ENCODE results near the gene HDAC5. TPM values are rescaled to one million over a fixed set of nuclear protein-coding genes. Genes with fewer than 3 reads are reported as not detected.
A peak's percentile ranks its signal among the peaks of the same experiment; 100 is the strongest.

HDAC5 gene
- total RNA-seq, 3 donors from 2014 or later, result 66.5 to 79.3 (median 75.4) TPM

- Histone ChIP-seq H3K4me1 (peaks cover 4 to 5% of the 10 kb centered on the region in 2 donors), H3K27ac (peak overlapping the region in 1 of 2 donors; percentile 43), H3K36me3 (peaks cover 9% of the 10 kb centered on the region), H3K9me3 (no peaks in the 10 kb centered on the region), H3K27me3 (no peaks in the 10 kb centered on the region), H3K4me3 (no peak overlapping the region)
- TF ChIP-seq POLR2A (IDR thresholded peaks at IDR 0.05) (no peak), POLR2AphosphoS5 (IDR thresholded peaks at IDR 0.05) (no peak)
- TF ChIP-seq, protein P1, sequence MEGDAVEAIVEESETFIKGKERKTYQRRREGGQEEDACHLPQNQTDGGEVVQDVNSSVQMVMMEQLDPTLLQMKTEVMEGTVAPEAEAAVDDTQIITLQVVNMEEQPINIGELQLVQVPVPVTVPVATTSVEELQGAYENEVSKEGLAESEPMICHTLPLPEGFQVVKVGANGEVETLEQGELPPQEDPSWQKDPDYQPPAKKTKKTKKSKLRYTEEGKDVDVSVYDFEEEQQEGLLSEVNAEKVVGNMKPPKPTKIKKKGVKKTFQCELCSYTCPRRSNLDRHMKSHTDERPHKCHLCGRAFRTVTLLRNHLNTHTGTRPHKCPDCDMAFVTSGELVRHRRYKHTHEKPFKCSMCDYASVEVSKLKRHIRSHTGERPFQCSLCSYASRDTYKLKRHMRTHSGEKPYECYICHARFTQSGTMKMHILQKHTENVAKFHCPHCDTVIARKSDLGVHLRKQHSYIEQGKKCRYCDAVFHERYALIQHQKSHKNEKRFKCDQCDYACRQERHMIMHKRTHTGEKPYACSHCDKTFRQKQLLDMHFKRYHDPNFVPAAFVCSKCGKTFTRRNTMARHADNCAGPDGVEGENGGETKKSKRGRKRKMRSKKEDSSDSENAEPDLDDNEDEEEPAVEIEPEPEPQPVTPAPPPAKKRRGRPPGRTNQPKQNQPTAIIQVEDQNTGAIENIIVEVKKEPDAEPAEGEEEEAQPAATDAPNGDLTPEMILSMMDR (IDR thresholded peaks at IDR 0.05), result no peak
- intact Hi-C loops (cut with DNase I; ENCODE audit: low total_unique reads), result no loop called here
- DNase-seq (ENCODE audit: low spot score in 2 of 2), result no peak
Measured at GRCh38 chr17:44075598-44076293, 47.7 kb downstream of the HDAC5 start.

GRCh38 chr17:44074911-44075285 lies 48.5 kb downstream of the HDAC5 start:
- Histone ChIP-seq H3K4me1 (peaks cover 4 to 5% of the 10 kb centered on the region in 2 donors), H3K36me3 (peaks cover 9% of the 10 kb centered on the region), H3K27me3 (no peaks in the 10 kb centered on the region), H3K4me3 (no peak overlapping the region), H3K9me3 (no peaks in the 10 kb centered on the region), H3K27ac (no peak overlapping the region)
- intact Hi-C loops (cut with DNase I; ENCODE audit: low total_unique reads), result no loop called here
- TF ChIP-seq POLR2AphosphoS5 (IDR thresholded peaks at IDR 0.05) (no peak), POLR2A (IDR thresholded peaks at IDR 0.05) (no peak)
- TF ChIP-seq, protein P1 (IDR thresholded peaks at IDR 0.05), result no peak
- no peak for DNase-seq (ENCODE audit: low spot score in 2 of 2)

GRCh38 chr17:44074231-44074910 lies 49.1 kb downstream of the HDAC5 start:
- H3K4me3 ChIP-seq, result no peak overlapping the region
- peaks cover 4 to 5% of the 10 kb centered on the region in 2 donors for H3K4me1 ChIP-seq
- no peaks in the 10 kb centered on the region for H3K27me3 ChIP-seq
- peaks cover 9% of the 10 kb centered on the region for H3K36me3 ChIP-seq
- no peak overlapping the region for H3K27ac ChIP-seq
- TF ChIP-seq, protein P1 (IDR thresholded peaks at IDR 0.05), result no peak
- TF ChIP-seq POLR2AphosphoS5 (IDR thresholded peaks at IDR 0.05) (no peak), POLR2A (IDR thresholded peaks at IDR 0.05) (no peak)
- no peaks in the 10 kb centered on the region for H3K9me3 ChIP-seq
- intact Hi-C loops (cut with DNase I; ENCODE audit: low total_unique reads), result no loop called here
- no peak for DNase-seq (ENCODE audit: low spot score in 2 of 2)

DNA sequence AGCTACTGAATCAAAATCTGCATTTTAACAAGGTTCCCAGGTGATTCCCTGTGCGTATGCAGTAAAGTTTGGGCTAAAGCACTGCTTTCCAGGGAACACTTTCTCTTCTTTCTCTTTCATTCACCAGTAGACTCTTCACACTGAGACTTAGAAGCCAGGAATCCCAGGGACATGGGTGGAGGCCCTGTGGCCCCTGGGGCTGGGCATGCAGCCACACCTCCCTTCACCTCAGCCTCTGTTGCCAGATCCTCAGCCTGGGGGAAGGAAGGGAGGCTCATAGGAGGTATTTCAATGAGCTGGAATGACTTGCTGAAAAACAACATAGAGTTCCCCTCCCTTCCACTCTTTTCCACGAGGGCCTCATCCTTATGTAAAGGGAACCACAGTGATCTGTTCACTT lies 51.7 kb downstream of the HDAC5 start:
- peaks cover 6% of the 10 kb centered on the region for H3K36me3 ChIP-seq
- H3K9me3 ChIP-seq, result no peaks in the 10 kb centered on the region
- H3K4me1 ChIP-seq, result peaks cover 4 to 5% of the 10 kb centered on the region in 2 donors
- H3K27me3 ChIP-seq, result no peaks in the 10 kb centered on the region
- DNase-seq (ENCODE audit: low spot score in 2 of 2), result no peak
- peak overlapping the region; percentile 36 to 40 for H3K27ac ChIP-seq
- intact Hi-C loops (cut with DNase I; ENCODE audit: low total_unique reads), result no loop called here
- TF ChIP-seq, protein P1 (IDR thresholded peaks at IDR 0.05), result no peak
- TF ChIP-seq POLR2AphosphoS5 (IDR thresholded peaks at IDR 0.05) (no peak), POLR2A (IDR thresholded peaks at IDR 0.05) (no peak)
- peak overlapping the region; percentile 55 to 72 (median 56) for H3K4me3 ChIP-seq

- H3K27ac ChIP-seq, result peak overlapping the region; percentile 71 to 91
- peaks cover under 1% of the 10 kb centered on the region for H3K36me3 ChIP-seq
- peak overlapping the region; percentile 55 to 72 (median 56) for H3K4me3 ChIP-seq
- H3K9me3 ChIP-seq, result no peaks in the 10 kb centered on the region
- TF ChIP-seq POLR2A (IDR thresholded peaks at IDR 0.05), result no peak
- DNase-seq (ENCODE audit: low spot score in 2 of 2), result no peak
- intact Hi-C loops (cut with DNase I; ENCODE audit: low total_unique reads), result no loop called here
- H3K27me3 ChIP-seq, result no peaks in the 10 kb centered on the region
- peaks cover 4 to 5% of the 10 kb centered on the region in 2 donors for H3K4me1 ChIP-seq
Measured at GRCh38 chr17:44071198-44071520, 52.3 kb downstream of the HDAC5 start.

Measured in breast epithelium (tissue), 4 donors.